Fibroblast of pulmonary artery (primary cell): Measurements from ENCODE around the gene TMEM132D.

Source experiments
- DNase-seq: peaks from one replicate; pipeline ENCODE4 v3.0.0-alpha.2; 2010; ENCODE audit warnings: low read depth
- H3K4me3 ChIP-seq: replicated peaks from 2 replicates; pipeline ENCODE4 v1.5.1; 2011; ENCODE audit warnings: low read depth, mild to moderate bottlenecking, control low read depth, low read length, moderate library complexity
- CTCF ChIP-seq: IDR thresholded peaks from 2 replicates; pipeline ENCODE4 v1.5.1; 2011; ENCODE audit warnings: mild to moderate bottlenecking, control low read depth, low read length, inconsistent platforms; ENCODE audit errors: missing control alignments

The TMEM132D gene

GRCh38 chr12:129527506-129527905, 376.3 kb downstream of the TMEM132D start:
- no peak for DNase-seq
- no peak for TF ChIP-seq CTCF
- H3K4me3 ChIP-seq, result no peak overlapping the region

GRCh38 chr12:129523621-129524020, 380.2 kb downstream of the TMEM132D start:
- DNase-seq, result no peak
- H3K4me3 ChIP-seq, result no peak overlapping the region
- TF ChIP-seq CTCF, result no peak

GRCh38 chr12:129520739-129521138, 383.1 kb downstream of the TMEM132D start:
- no peak overlapping the region for H3K4me3 ChIP-seq
- no peak for DNase-seq
- no peak for TF ChIP-seq CTCF

GRCh38 chr12:129503802-129504201, 400.0 kb downstream of the TMEM132D start:
- no peak overlapping the region for H3K4me3 ChIP-seq
- DNase-seq, result no peak
- TF ChIP-seq CTCF, result no peak

- TF ChIP-seq CTCF, result no peak
- no peak overlapping the region for H3K4me3 ChIP-seq
- DNase-seq, result no peak
Measured at GRCh38 chr12:129496226-129496625, 407.6 kb downstream of the TMEM132D start.

GRCh38 chr12:129494766-129495165, 409.1 kb downstream of the TMEM132D start:
- no peak for TF ChIP-seq CTCF

GRCh38 chr12:129494260-129494659, 409.6 kb downstream of the TMEM132D start:
- TF ChIP-seq CTCF, result no peak
- no peak for DNase-seq
- H3K4me3 ChIP-seq, result no peak overlapping the region

More at GRCh38 chr12:129494766-129495165, 409.1 kb downstream of the TMEM132D start:
- H3K4me3 ChIP-seq, result no peak overlapping the region
- no peak for DNase-seq
